Raji (cell line): Measurements from ENCODE around the gene ANKFN1.

Experiments used
- POLR2A ChIP-seq: IDR thresholded peaks from 2 replicates; pipeline ENCODE4 v1.6.1; 2011; ENCODE audit warnings: low read depth, low read length, control low read depth; ENCODE audit not compliant: insufficient read depth

Gene ANKFN1

GRCh38 chr17:56314026-56314425 is 160.8 kb downstream of the ANKFN1 start:
- no peak for TF ChIP-seq POLR2A

GRCh38 chr17:56314984-56315602 is 161.8 kb downstream of the ANKFN1 start:
- TF ChIP-seq POLR2A = no peak

DNA sequence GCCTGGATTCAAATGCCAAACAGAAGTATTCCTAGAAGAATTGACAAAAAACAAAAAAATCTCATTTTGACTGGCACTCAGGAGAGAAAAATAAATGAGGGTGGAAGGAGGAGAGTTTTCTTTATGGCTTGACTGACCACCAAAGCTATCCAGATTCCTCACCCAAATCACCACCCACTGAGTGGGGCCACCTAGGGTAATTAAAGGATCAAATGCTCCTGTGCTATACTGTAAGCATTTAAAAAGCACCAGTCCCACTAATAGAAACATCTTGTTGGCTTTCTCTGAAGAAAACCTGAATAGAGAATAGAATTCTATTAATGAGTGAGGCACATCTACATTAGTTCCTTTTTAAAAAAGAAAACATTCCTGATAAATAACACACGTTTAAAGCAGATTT is 163.3 kb downstream of the ANKFN1 start:
- TF ChIP-seq POLR2A = no peak

DNA sequence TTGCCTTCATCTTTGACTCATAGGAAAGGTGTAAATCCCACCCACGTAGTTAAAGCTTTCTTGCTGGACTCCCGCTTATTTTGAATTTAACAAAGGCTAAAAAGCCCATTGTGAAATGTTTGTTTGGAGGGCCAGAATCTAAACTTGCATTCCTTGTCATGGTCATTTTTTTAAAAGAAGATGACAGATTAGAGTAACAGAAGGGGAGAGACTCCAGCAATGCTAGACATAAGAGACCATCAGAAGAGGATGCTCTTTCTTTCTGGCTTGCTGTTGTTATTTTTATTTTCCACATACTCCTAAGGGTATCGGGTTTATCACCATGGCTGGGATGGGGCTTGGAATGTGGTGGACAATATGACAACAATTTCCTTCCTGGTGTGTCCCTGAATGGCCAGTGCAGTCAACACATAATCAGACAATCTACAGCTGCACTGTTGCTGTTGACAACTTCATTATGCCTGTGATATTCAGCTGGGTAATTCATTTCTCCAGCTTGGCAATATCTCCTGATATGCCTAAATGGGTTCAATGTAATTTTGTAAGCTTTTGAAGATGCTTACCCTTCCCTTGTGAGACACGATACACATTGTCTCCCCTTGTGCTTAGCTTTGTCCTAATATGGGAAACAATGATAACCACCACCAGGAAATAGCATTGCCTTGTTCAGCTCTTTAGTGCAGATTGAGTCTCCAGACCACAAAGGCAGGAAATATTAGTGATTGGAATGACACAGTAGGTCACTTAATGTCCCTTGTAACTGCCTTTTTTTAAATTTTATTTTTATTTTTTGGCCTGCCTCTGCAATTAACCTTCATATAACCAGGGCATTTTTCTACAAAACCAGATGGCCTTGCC is 164.3 kb downstream of the ANKFN1 start:
- TF ChIP-seq POLR2A = no peak

DNA sequence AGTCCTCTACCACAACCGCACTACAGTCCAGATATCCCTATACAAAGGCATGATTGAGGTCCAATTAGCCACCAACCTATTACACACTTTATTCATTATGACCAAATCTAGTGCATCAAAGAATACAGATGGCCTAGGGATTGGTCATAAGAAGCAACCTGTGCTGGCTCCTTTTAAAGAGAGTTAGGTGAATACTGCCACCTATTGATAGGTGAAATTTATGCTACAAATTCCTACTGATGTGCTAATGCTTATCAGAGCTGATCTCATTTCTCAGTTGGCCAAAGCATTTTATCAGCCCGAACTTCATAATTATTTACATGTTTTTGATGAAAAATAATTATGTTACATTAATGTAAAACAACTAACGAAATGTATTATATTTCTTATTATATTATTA is 166.3 kb downstream of the ANKFN1 start:
- TF ChIP-seq POLR2A = no peak

DNA sequence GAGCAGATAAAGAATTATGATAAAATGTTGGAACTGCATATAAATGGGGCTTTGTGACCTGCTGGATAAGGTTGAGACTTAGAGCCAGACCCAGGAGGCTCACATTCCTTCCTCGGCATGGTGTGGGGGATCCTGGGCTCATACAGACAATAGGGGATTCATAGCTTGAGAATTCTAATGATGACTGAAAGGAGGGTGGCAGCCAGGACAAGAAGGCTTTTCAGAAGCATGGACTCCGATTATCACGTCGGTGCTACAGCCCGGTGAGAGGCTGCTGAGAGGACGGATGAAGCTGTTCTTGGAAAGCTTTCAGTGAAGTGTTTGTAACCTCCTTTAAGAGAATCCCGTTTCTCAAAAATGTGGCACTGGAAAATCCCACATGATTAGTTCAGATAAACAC is 167.2 kb downstream of the ANKFN1 start:
- no peak for TF ChIP-seq POLR2A

DNA sequence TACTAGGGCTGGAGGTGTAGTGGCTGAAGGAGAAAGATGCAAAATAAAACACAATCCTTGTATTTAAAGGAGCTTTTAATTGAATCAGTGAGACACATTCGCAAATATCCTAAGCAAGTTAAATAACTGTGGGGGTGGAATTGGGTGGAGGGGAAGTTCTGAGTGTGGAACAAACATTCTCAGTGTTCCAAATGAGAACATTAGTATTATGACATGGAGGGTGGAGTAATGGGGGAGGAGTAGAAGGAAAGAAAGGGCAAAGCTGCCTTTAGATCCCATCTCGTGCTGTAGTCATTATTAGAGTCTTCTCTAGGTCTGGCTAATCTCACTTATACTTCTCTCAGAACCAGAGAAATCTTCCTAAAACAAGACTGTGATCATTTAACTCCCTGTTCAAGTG is 169.7 kb downstream of the ANKFN1 start:
- no peak for TF ChIP-seq POLR2A

- TF ChIP-seq POLR2A = no peak
Measured at GRCh38 chr17:56324676-56325075, 171.4 kb downstream of the ANKFN1 start.

GRCh38 chr17:56325313-56326000 is 172.2 kb downstream of the ANKFN1 start:
- no peak for TF ChIP-seq POLR2A

DNA sequence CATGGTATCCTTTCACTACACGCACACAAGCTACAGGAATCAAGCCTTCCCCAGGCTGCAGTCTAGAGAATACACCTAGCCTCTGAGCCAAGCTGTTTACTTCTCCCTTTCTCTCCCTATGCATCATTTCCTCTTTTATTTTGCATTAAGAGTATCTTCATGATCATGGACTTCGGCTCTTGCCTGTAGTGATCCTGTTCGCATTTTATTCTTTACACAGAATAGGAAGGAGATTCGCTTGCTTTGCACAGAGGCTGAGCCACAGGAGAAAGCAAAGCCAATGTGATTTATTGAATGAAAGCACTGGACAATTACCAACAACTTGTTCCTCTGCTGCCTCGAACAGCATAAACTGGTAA is 172.7 kb downstream of the ANKFN1 start:
- TF ChIP-seq POLR2A = no peak

GRCh38 chr17:56347639-56348038 is 194.4 kb downstream of the ANKFN1 start:
- TF ChIP-seq POLR2A = no peak

DNA sequence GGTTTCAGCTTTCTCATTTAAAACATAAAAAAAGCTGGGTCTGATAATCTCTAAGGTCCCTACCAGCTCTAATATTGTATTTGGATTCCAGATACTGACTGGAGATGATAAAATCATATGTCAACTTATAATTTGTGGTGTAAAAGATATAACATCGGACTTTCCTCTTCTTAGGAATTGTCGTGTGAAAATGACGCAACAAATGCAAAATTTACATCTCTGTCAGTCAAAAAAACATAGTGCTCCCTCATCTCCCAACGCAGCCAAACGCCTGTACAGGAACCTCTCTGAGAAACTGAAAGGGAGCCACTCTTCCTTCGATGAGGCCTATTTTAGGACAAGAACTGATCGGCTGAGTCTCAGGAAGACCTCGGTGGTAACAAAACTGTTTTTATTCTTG is 197.3 kb downstream of the ANKFN1 start:
- TF ChIP-seq POLR2A = no peak

DNA sequence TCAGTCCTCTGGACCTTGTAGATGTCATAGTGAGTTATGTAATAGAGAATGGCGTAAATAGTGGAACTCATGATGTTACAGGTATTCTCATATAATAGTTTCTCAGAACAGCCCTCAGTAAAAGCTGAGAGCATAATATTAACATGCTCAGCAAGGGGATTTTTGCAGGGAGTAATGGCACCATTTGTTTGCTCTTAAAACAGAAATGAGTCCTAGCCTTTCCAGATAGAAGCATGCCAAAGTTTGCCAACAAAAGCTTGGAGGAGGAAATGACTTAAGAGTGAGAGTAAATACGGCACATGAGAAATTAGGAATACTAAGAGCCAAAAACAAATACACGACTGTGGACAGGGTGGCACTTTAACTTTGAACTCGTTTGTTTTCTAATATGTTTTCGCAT is 198.4 kb downstream of the ANKFN1 start:
- no peak for TF ChIP-seq POLR2A

- TF ChIP-seq POLR2A = no peak
Measured at GRCh38 chr17:56358651-56359050, 205.4 kb downstream of the ANKFN1 start.

DNA sequence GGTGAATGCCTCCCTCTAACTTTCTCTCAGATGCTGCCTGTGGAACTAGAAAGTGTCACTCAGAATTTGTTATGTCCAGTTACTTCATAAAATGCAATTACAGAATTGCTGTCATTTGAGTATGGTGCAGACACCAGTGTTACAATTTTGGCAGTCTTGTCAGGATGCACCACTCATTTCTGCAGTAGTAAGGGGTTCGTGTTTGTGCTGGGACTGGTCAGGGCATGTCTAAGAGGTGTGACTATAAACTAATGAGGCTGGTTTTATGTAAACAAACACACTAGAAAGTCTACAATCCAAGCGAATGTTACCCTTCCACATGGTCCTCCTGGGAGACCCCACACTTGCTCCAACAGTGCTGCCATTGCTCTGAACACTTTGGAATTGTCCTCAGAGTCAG is 206.2 kb downstream of the ANKFN1 start:
- no peak for TF ChIP-seq POLR2A

DNA sequence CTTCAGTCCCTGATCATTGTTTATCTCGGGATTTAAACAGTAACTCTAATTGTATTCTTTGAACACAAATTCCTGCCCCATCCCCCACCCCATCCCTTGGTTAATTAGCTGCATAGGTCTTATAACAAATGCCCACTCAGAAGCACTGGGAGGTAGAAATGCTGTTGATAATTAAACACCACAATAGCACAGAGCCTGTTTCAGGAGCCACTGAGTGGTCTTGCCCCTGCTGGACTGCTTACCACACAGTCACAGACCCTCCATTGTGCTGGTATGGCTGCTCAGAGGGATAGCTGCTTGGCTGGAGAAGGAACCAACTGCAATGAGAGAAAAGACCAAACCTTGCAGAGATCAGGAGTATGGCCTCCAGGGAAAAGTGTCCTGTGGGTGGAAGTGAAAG is 214.1 kb downstream of the ANKFN1 start:
- no peak for TF ChIP-seq POLR2A
